ENCODE data around the gene ATXN7L1.

Gene ATXN7L1

GRCh38 chr7:105647591-105647990 lies 228.8 kb downstream of the ATXN7L1 start:
- DNase-seq (ENCODE audit: low spot score), result no peak

GRCh38 chr7:105644937-105645336 lies 231.5 kb downstream of the ATXN7L1 start:
- DNase-seq (ENCODE audit: low spot score), result no peak

GRCh38 chr7:105643851-105644250 lies 232.5 kb downstream of the ATXN7L1 start:
- DNase-seq (ENCODE audit: low spot score), result no peak

- DNase-seq (ENCODE audit: low spot score), result no peak
Measured at GRCh38 chr7:105643384-105643783, 233.0 kb downstream of the ATXN7L1 start.

GRCh38 chr7:105642264-105642663 lies 234.1 kb downstream of the ATXN7L1 start:
- DNase-seq (ENCODE audit: low spot score), result no peak

GRCh38 chr7:105640956-105641810 lies 235.2 kb downstream of the ATXN7L1 start:
- DNase-seq (ENCODE audit: low spot score), result peak; percentile 27

GRCh38 chr7:105639667-105640493 lies 236.5 kb downstream of the ATXN7L1 start:
- DNase-seq (ENCODE audit: low spot score), result no peak

- no peak for DNase-seq (ENCODE audit: low spot score)
Measured at GRCh38 chr7:105638902-105639495, 237.4 kb downstream of the ATXN7L1 start.

- DNase-seq (ENCODE audit: low spot score), result no peak
Measured at GRCh38 chr7:105638334-105638733, 238.1 kb downstream of the ATXN7L1 start.

GRCh38 chr7:105637755-105638154 lies 238.6 kb downstream of the ATXN7L1 start:
- no peak for DNase-seq (ENCODE audit: low spot score)

- DNase-seq (ENCODE audit: low spot score), result no peak
Measured at GRCh38 chr7:105636982-105637381, 239.4 kb downstream of the ATXN7L1 start.

GRCh38 chr7:105635197-105635596 lies 241.2 kb downstream of the ATXN7L1 start:
- DNase-seq (ENCODE audit: low spot score), result no peak

- no peak for DNase-seq (ENCODE audit: low spot score)
Measured at GRCh38 chr7:105625986-105626385, 250.4 kb downstream of the ATXN7L1 start.

GRCh38 chr7:105623906-105624305 lies 252.5 kb downstream of the ATXN7L1 start:
- no peak for DNase-seq (ENCODE audit: low spot score)

GRCh38 chr7:105623378-105623777 lies 253.0 kb downstream of the ATXN7L1 start:
- no peak for DNase-seq (ENCODE audit: low spot score)

GRCh38 chr7:105622106-105622731 lies 254.2 kb downstream of the ATXN7L1 start:
- peak; percentile 24 for DNase-seq (ENCODE audit: low spot score)

GRCh38 chr7:105621617-105622016 lies 254.8 kb downstream of the ATXN7L1 start:
- DNase-seq (ENCODE audit: low spot score), result peak; percentile 74

- no peak for DNase-seq (ENCODE audit: low spot score)
Measured at GRCh38 chr7:105621176-105621575, 255.2 kb downstream of the ATXN7L1 start.

GRCh38 chr7:105619590-105619989 lies 256.8 kb downstream of the ATXN7L1 start:
- no peak for DNase-seq (ENCODE audit: low spot score)

- no peak for DNase-seq (ENCODE audit: low spot score)
Measured at GRCh38 chr7:105618016-105618296, 258.4 kb downstream of the ATXN7L1 start.

- no peak for DNase-seq (ENCODE audit: low spot score)
Measured at GRCh38 chr7:105617280-105618015, 259.0 kb downstream of the ATXN7L1 start.
